Kidney (tissue), 14 donors: ENCODE results near the gene IFNL3. TPM values are rescaled to one million over a fixed set of nuclear protein-coding genes. Genes with fewer than 3 reads are reported as not detected.

Experiments used
- DNase-seq, 5 donors: peaks; one replicate each; pipeline ENCODE4 v3.0.0-alpha.2; 2013 to 2020
- FAIRE-seq: peaks from 2 replicates; lab custom pipeline; 2012; peaks lifted over from hg19 to GRCh38; lab: Jason Lieb, UNC
- H3K27ac ChIP-seq, 2 donors: one replicate each; pipeline ENCODE4 v1.7.0; 2013; ENCODE audit warnings: low read depth in 2 of 2, low read length in 2 of 2, inconsistent platforms in 1 of 2
- H3K27me3 ChIP-seq: one replicate; pipeline ENCODE4 v1.7.1; 2013; ENCODE audit warnings: low read length, inconsistent platforms; ENCODE audit not compliant: control insufficient read depth, insufficient read depth
- H3K36me3 ChIP-seq, 3 donors: one replicate each; pipeline versions ENCODE4 v1.7.0 to v1.7.1; 2013; ENCODE audit warnings: low read length in 3 of 3, control low read depth in 1 of 3, inconsistent platforms in 1 of 3; ENCODE audit not compliant: insufficient read depth in 3 of 3, control insufficient read depth in 2 of 3
- H3K4me1 ChIP-seq, 3 donors: one replicate each; pipeline versions ENCODE4 v1.7.0 to v1.7.1; 2013; ENCODE audit warnings: low read length in 3 of 3, inconsistent platforms in 1 of 3, low read depth in 1 of 3; ENCODE audit not compliant: control insufficient read depth in 2 of 3, insufficient read depth in 2 of 3
- H3K4me3 ChIP-seq, 3 donors: one replicate each; pipeline versions ENCODE4 v1.7.0 to v1.8.1; 2013; ENCODE audit warnings: low read length in 3 of 3, control low read depth in 1 of 3, inconsistent platforms in 1 of 3
- H3K9ac ChIP-seq, 3 donors: one replicate each; pipeline versions ENCODE4 v1.7.0 to v1.7.1; 2013; ENCODE audit warnings: low read length in 3 of 3, control low read depth in 1 of 3, inconsistent platforms in 1 of 3
- H3K9me3 ChIP-seq, 3 donors: one replicate each; pipeline versions ENCODE4 v1.7.0 to v1.7.1; 2013; ENCODE audit warnings: low read length in 3 of 3, control low read depth in 1 of 3, inconsistent platforms in 1 of 3; ENCODE audit not compliant: control insufficient read depth in 2 of 3, insufficient read depth in 1 of 3
- intact Hi-C: fragments of 100-400 bp; cut with DNase I; formaldehyde crosslinking; loops from one replicate; pipeline ENCODE4 v1.11.1; 2022
- polyA plus RNA-seq: library from polyadenylated mRNA; stranded (reverse); fragments of 350-450 nt; fragmentation: Illumina TruSeq; extraction: RNeasy Lipid Tissue Mini Kit (QIAGEN cat#74804); gene quantifications from one replicate; pipeline ENCODE4 v1.2.3, GENCODE V29; 2014; ENCODE audit warnings: low read depth, low replicate concordance; ENCODE audit not compliant: insufficient read depth
- total RNA-seq: library from RNA; stranded (reverse); fragmentation: NEBNext Ultra II Directional; extraction: Animal tissue kit (Norgen Biotek cat#: 25700); gene quantifications from one replicate; pipeline ENCODE4 v1.2.1, GENCODE V29; 2021
- TF ChIP-seq, protein P1 (sequence below): IDR thresholded peaks from 3 replicates; pipeline ENCODE4 v1.5.1; 2012; ENCODE audit warnings: mild to moderate bottlenecking, moderate library complexity, borderline replicate concordance; ENCODE audit not compliant: insufficient read depth; ENCODE audit errors: extremely low read depth
- donor health status: control.
- donor health status: control.
- donor health status: control.
- donor health status: control.
- donor health status: control.
- donor health status: DM: yes; HTN: yes; CAD: no.
- donor health status: Normal renal cell carcinoma (clear cell type).

IFNL3 gene
- total and polyA plus RNA-seq, 2 donors from 2014 or later, result not detected

DNA sequence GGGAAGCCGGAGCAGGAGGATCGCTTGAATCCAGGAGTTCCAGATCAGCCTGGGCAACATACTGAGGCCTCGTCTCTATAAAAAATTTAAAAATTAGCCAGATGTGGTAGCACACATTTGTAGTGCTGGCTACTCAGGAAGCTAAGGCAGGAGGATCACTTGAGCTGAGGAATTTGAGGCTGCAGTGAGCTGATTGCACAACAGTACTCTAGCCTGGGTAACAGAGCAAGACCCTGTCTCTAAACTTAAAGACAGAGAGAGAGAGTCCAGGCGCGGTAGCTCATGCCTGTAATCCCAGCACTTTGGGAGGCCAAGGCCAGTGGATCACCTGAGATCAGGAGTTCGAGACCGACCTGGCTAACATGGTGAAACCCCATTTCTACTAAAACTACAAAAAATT lies 4.4 kb downstream of the IFNL3 start:
- FAIRE-seq (no peak), DNase-seq (no peak)
- Histone ChIP-seq H3K27me3 (no peaks in the 10 kb centered on the region), H3K9me3 (no peaks in the 10 kb centered on the region), H3K4me1 (no peaks in the 10 kb centered on the region), H3K36me3 (no peaks in the 10 kb centered on the region), H3K9ac (no peak overlapping the region), H3K4me3 (no peak overlapping the region), H3K27ac (no peak overlapping the region)
- intact Hi-C loops, result no loop called here
- TF ChIP-seq, protein P1, sequence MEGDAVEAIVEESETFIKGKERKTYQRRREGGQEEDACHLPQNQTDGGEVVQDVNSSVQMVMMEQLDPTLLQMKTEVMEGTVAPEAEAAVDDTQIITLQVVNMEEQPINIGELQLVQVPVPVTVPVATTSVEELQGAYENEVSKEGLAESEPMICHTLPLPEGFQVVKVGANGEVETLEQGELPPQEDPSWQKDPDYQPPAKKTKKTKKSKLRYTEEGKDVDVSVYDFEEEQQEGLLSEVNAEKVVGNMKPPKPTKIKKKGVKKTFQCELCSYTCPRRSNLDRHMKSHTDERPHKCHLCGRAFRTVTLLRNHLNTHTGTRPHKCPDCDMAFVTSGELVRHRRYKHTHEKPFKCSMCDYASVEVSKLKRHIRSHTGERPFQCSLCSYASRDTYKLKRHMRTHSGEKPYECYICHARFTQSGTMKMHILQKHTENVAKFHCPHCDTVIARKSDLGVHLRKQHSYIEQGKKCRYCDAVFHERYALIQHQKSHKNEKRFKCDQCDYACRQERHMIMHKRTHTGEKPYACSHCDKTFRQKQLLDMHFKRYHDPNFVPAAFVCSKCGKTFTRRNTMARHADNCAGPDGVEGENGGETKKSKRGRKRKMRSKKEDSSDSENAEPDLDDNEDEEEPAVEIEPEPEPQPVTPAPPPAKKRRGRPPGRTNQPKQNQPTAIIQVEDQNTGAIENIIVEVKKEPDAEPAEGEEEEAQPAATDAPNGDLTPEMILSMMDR, result no peak

DNA sequence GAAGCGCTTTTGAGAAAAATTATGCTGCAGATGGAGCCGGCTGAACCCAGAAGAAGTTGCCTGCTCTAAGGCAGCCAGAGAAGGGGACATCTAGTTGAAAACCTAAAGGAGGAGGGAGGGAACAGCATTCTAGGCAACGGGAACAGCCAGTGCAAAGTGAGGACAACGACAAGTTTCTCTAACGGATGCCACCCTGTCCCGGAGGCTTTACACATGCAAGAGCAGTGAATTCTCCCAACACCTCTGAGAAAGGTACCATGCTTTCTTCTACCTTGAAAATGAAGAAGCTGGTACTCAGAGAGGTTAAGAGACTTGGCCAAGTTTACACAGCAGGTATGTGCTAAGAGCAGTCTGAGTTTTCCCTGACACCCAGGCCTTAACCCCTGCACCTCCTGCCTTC lies 5.9 kb downstream of the IFNL3 start:
- Histone ChIP-seq H3K9ac (no peak overlapping the region), H3K4me3 (no peak overlapping the region), H3K9me3 (no peaks in the 10 kb centered on the region), H3K36me3 (no peaks in the 10 kb centered on the region), H3K4me1 (no peaks in the 10 kb centered on the region), H3K27ac (no peak overlapping the region), H3K27me3 (no peaks in the 10 kb centered on the region)
- TF ChIP-seq, protein P1, result no peak
- intact Hi-C loops, result no loop called here
- no peak for DNase-seq
- no peak for FAIRE-seq

DNA sequence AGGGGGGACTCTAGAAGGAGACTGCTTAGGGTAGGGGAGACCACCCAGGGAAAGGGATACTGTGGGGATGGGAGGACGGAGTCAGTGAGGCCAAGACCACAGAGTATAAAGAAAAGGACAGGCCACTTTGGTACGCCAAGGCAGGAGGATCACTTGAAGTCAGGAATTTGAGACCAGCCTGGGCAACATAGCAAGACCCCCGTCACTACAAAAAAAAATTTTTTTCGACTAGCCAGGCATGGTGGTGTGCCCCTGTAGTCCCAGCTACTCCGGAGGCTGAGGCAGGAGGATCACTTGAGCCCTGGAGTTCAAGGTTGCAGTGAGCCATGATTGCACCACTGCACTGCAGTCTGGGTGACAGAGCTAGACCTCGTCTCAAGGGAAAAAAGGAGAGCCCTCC lies 6.6 kb downstream of the IFNL3 start:
- intact Hi-C loops, result no loop called here
- no peak for FAIRE-seq
- no peaks in the 10 kb centered on the region for H3K4me1 ChIP-seq

More for the DNA sequence above, 6.6 kb downstream of the IFNL3 start:
- Histone ChIP-seq H3K9me3 (no peaks in the 10 kb centered on the region), H3K27me3 (no peaks in the 10 kb centered on the region), H3K36me3 (no peaks in the 10 kb centered on the region), H3K27ac (no peak overlapping the region), H3K9ac (no peak overlapping the region), H3K4me3 (no peak overlapping the region)
- no peak for DNase-seq
- TF ChIP-seq, protein P1, result no peak
